ENCODE measurements around the gene ST8SIA6. TPM values are rescaled to one million over a fixed set of nuclear protein-coding genes. Genes with fewer than 3 reads are reported as not detected.

Gene ST8SIA6
- total and polyA plus RNA-seq, 9 of the 15 experiments (the other 6 are each of a cell fraction or from before 2014, with no cell fraction given), result 0.69 to 6.7 (median 5.0) TPM

- TF ChIP-seq, protein P1, sequence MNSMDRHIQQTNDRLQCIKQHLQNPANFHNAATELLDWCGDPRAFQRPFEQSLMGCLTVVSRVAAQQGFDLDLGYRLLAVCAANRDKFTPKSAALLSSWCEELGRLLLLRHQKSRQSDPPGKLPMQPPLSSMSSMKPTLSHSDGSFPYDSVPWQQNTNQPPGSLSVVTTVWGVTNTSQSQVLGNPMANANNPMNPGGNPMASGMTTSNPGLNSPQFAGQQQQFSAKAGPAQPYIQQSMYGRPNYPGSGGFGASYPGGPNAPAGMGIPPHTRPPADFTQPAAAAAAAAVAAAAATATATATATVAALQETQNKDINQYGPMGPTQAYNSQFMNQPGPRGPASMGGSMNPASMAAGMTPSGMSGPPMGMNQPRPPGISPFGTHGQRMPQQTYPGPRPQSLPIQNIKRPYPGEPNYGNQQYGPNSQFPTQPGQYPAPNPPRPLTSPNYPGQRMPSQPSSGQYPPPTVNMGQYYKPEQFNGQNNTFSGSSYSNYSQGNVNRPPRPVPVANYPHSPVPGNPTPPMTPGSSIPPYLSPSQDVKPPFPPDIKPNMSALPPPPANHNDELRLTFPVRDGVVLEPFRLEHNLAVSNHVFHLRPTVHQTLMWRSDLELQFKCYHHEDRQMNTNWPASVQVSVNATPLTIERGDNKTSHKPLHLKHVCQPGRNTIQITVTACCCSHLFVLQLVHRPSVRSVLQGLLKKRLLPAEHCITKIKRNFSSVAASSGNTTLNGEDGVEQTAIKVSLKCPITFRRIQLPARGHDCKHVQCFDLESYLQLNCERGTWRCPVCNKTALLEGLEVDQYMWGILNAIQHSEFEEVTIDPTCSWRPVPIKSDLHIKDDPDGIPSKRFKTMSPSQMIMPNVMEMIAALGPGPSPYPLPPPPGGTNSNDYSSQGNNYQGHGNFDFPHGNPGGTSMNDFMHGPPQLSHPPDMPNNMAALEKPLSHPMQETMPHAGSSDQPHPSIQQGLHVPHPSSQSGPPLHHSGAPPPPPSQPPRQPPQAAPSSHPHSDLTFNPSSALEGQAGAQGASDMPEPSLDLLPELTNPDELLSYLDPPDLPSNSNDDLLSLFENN (IDR thresholded peaks at IDR 0.05; ENCODE audit: low read depth in 2 of 2, low read length in 2 of 2), result no peak
- TF ChIP-seq, protein P2, sequence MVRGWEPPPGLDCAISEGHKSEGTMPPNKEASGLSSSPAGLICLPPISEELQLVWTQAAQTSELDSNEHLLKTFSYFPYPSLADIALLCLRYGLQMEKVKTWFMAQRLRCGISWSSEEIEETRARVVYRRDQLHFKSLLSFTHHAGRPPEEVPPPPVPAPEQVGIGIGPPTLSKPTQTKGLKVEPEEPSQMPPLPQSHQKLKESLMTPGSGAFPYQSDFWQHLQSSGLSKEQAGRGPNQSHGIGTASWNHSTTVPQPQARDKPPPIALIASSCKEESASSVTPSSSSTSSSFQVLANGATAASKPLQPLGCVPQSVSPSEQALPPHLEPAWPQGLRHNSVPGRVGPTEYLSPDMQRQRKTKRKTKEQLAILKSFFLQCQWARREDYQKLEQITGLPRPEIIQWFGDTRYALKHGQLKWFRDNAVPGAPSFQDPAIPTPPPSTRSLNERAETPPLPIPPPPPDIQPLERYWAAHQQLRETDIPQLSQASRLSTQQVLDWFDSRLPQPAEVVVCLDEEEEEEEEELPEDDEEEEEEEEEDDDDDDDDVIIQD (CRISPR knock-in tag; IDR thresholded peaks at IDR 0.05), result no peak
- TF ChIP-seq ZNF830 (CRISPR knock-in tag; IDR thresholded peaks at IDR 0.05) (no peak), SIX5 (IDR thresholded peaks at IDR 0.05; ENCODE audit: borderline replicate concordance in 1 of 2, insufficient read depth in 1 of 2, low read depth in 1 of 2, low read length in 2 of 2) (no peak), COPS2 (conservative IDR thresholded peaks at IDR 0.05) (no peak), KLF13 (tag; IDR thresholded peaks at IDR 0.05; ENCODE audit: borderline replicate concordance, low read depth) (no peak), TEAD2 (tag; IDR thresholded peaks at IDR 0.05) (no peak), ZNF785 (CRISPR knock-in tag; IDR thresholded peaks at IDR 0.05) (no peak), DPF2 (IDR thresholded peaks at IDR 0.05) (no peak), FOSL1 (tag; conservative IDR thresholded peaks at IDR 0.05) (peak; percentile 22; the same call in 1 of the 2 replicates)
These were observed 28.1 kb downstream of the ST8SIA6 start (continued) for GRCh38 chr10:17426263-17426750.

All from K562 (cell line).